Measurements from ENCODE around the gene LRFN2.

DNA sequence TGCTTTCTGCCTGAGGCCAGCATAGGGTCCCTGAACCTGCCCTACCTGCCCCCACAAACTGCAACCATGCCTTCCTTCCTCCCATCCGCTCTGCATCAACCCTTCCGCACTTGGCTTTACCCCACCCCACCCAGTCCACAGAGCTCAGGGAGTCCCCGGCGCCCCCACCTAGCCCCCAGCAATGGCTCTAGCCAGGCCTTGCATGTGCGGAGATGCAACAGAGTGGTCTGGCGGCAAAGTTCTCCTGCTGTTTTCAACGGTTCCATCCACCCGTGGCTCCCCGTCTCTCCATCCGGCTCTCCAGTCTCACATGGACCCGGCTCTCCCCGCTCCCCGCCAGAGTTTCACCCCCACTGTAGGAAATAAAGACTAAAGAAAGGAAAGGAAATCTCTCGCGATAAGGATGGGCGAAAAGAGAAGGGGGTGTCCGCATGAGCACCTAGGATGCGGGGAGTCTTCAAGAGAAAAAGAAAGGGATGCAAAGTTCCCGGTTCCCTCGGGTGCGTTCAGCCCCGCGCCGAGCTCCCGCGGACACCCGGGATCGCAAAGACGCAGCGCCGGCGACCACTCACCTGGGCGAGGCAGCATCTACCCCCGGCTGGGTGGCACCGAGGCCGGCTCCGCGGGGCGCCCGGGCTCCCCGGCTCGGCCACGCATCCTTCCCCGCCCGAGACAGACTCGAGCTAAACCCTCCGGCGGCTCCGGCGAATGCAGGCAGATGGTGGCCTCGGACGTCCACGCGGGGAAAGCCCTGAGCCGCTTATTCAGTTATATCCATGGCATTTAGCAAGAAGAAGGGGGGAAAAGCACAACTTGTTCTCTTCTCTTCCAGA is 579 bp downstream of the LRFN2 start:
- TF ChIP-seq, protein P1, sequence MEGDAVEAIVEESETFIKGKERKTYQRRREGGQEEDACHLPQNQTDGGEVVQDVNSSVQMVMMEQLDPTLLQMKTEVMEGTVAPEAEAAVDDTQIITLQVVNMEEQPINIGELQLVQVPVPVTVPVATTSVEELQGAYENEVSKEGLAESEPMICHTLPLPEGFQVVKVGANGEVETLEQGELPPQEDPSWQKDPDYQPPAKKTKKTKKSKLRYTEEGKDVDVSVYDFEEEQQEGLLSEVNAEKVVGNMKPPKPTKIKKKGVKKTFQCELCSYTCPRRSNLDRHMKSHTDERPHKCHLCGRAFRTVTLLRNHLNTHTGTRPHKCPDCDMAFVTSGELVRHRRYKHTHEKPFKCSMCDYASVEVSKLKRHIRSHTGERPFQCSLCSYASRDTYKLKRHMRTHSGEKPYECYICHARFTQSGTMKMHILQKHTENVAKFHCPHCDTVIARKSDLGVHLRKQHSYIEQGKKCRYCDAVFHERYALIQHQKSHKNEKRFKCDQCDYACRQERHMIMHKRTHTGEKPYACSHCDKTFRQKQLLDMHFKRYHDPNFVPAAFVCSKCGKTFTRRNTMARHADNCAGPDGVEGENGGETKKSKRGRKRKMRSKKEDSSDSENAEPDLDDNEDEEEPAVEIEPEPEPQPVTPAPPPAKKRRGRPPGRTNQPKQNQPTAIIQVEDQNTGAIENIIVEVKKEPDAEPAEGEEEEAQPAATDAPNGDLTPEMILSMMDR (IDR thresholded peaks at IDR 0.05), result no peak
- TF ChIP-seq ZFX (IDR thresholded peaks at IDR 0.05; ENCODE audit: borderline replicate concordance), result no peak

Measured in 22Rv1 (cell line).